NCI-H2196 (cell line): Measurements from ENCODE around the gene TPRA1.
"Not testable (repeated sequence)": the region's sequence is repeated elsewhere in the genome, so short reads cannot be mapped to it uniquely, and the experiment has no call there.

Source experiments
- DNase-seq: peaks from one replicate; lab custom pipeline; 2025; ENCODE audit not compliant: unreplicated experiment; lab: John Stamatoyannopoulos, UW

The TPRA1 gene

GRCh38 chr3:127616836-127617605 lies 26.5 kb upstream of the TPRA1 start:
- no peak for DNase-seq

- DNase-seq: no peak
Observed at GRCh38 chr3:127615631-127616305, 25.2 kb upstream of the TPRA1 start.

- no peak for DNase-seq
Observed at GRCh38 chr3:127614928-127615589, 24.5 kb upstream of the TPRA1 start.

- peak; percentile 62 for DNase-seq
Observed at GRCh38 chr3:127613406-127613805, 22.9 kb upstream of the TPRA1 start.

GRCh38 chr3:127612966-127613365 lies 22.4 kb upstream of the TPRA1 start:
- peak; percentile 77 for DNase-seq

GRCh38 chr3:127611251-127611650 lies 20.7 kb upstream of the TPRA1 start:
- DNase-seq: no peak

- DNase-seq: no peak
Observed at GRCh38 chr3:127610105-127610504, 19.6 kb upstream of the TPRA1 start.

GRCh38 chr3:127608362-127608718 lies 17.8 kb upstream of the TPRA1 start:
- no peak for DNase-seq

GRCh38 chr3:127607675-127608361 lies 17.3 kb upstream of the TPRA1 start:
- DNase-seq: no peak

GRCh38 chr3:127606981-127607595 lies 16.6 kb upstream of the TPRA1 start:
- DNase-seq: peak; percentile 96

GRCh38 chr3:127606086-127606805 lies 15.7 kb upstream of the TPRA1 start:
- DNase-seq: peak; percentile 80

- not testable (repeated sequence) for DNase-seq
Observed at GRCh38 chr3:127605547-127605946, 15.0 kb upstream of the TPRA1 start.

- DNase-seq: no peak
Observed at GRCh38 chr3:127604546-127605165, 14.1 kb upstream of the TPRA1 start.

GRCh38 chr3:127604035-127604434 lies 13.5 kb upstream of the TPRA1 start:
- DNase-seq: no peak

GRCh38 chr3:127600749-127601456 lies 10.4 kb upstream of the TPRA1 start:
- DNase-seq: no peak

- no peak for DNase-seq
Observed at GRCh38 chr3:127598841-127599570, 8.5 kb upstream of the TPRA1 start.

- DNase-seq: no peak
Observed at GRCh38 chr3:127597020-127597771, 6.7 kb upstream of the TPRA1 start.

GRCh38 chr3:127595303-127595702 lies 4.8 kb upstream of the TPRA1 start:
- DNase-seq: no peak
